Aorta (tissue), 5 donors: ENCODE data around the gene SPECC1L. TPM values are rescaled to one million over a fixed set of nuclear protein-coding genes. Genes with fewer than 3 reads are reported as not detected.

Experiments used
- ATAC-seq: fragments of 200-7000 bp; cut with Tn5 transposase; one replicate; pipeline ENCODE4 v1.9.1; 2022; ENCODE audit warnings: moderate library complexity; ENCODE audit not compliant: low FRiP score
- DNase-seq, 2 donors: peaks; one replicate each; pipeline ENCODE4 v3.0.0-alpha.2; 2020
- H3K27ac ChIP-seq, 2 donors: one replicate each; pipeline ENCODE4 v1.5.1; 2013; ENCODE audit warnings: low read length in 2 of 2, mild to moderate bottlenecking in 2 of 2, moderate library complexity in 2 of 2, control low read depth in 1 of 2, inconsistent platforms in 1 of 2, low read depth in 1 of 2
- H3K27me3 ChIP-seq, 2 donors: one replicate each; pipeline ENCODE4 v1.6.1; 2013; ENCODE audit warnings: control low read depth in 1 of 2, low read length in 1 of 2, mild to moderate bottlenecking in 1 of 2, moderate library complexity in 1 of 2; ENCODE audit not compliant: insufficient read depth in 2 of 2, control insufficient read depth in 1 of 2
- H3K36me3 ChIP-seq, 2 donors: one replicate each; pipeline ENCODE4 v1.6.1; 2013; ENCODE audit warnings: control low read depth in 1 of 2, low read length in 1 of 2, mild to moderate bottlenecking in 1 of 2; ENCODE audit not compliant: insufficient read depth in 2 of 2, control insufficient read depth in 1 of 2
- H3K4me1 ChIP-seq, 2 donors: one replicate each; pipeline ENCODE4 v1.6.1; 2013; ENCODE audit warnings: low read length in 2 of 2, control low read depth in 1 of 2, mild to moderate bottlenecking in 1 of 2, moderate library complexity in 1 of 2; ENCODE audit not compliant: insufficient read depth in 2 of 2, control insufficient read depth in 1 of 2
- H3K4me3 ChIP-seq, 2 donors: one replicate each; pipeline ENCODE4 v1.5.1; 2013; ENCODE audit warnings: low read length in 2 of 2, control low read depth in 1 of 2, mild to moderate bottlenecking in 1 of 2
- H3K9me3 ChIP-seq: one replicate; pipeline ENCODE4 v1.6.1; 2013; ENCODE audit warnings: mild to moderate bottlenecking, low read length; ENCODE audit not compliant: control insufficient read depth
- WGBS, 2 donors: extraction: QIAGEN DNeasy Blood & Tissue Kit; methylation state at CpG; one replicate each; pipeline ENCODE4 v1.1.7; 2013; 5-methylcytosine and 5-hydroxymethylcytosine counted together
- intact Hi-C, 2 donors: fragments of 100-400 bp; cut with DNase I; formaldehyde crosslinking; loops; one replicate each; pipeline versions ENCODE4 v1.14.2 to v1.15.0; 2022
- polyA plus RNA-seq, 2 donors: library from polyadenylated mRNA; stranded (reverse); fragments of 200-250 nt; gene quantifications; one replicate each; pipeline ENCODE4 v1.2.3, GENCODE V29; 2013
- total RNA-seq, 2 donors: library from RNA; stranded (reverse); fragmentation: NEBNext Ultra II Directional; extraction: Animal tissue kit (Norgen Biotek cat#: 25700); gene quantifications; one replicate each; pipeline ENCODE4 v1.2.1, GENCODE V29; 2021
- donor health status: healthy with polysubstance abuse.
- donor health status: Bipolar disorder and iron deficiency.
- donor health status: DM: no; HTN: no; CAD: no.
- donor health status: DM: no; HTN: no; CAD: no.
- donor health status: DM: yes; HTN: yes; CAD: no.

SPECC1L gene
- total and polyA plus RNA-seq, 4 donors: 15.0 to 92.0 (median 47.7) TPM

DNA sequence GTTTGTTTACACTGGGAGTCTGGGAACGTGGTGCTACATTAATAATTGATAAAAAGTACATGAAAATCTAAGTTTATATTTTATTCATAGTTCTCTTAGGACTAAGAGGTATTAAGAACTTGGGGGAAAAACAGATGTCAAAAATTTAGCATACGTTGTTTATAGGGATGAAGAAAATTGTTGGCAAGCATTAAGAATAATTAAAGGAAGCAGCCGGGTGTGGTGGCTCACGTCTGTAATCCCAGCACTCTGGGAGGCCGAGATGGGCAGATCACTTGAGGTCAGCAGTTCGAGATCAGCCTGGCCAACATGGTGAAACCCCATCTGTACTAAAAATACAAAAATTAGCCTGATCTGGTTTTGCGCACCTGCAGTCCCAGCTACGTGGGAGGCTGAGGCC is 96.1 kb downstream of the SPECC1L start:
- no peaks in the 10 kb centered on the region for H3K4me1 ChIP-seq

DNA sequence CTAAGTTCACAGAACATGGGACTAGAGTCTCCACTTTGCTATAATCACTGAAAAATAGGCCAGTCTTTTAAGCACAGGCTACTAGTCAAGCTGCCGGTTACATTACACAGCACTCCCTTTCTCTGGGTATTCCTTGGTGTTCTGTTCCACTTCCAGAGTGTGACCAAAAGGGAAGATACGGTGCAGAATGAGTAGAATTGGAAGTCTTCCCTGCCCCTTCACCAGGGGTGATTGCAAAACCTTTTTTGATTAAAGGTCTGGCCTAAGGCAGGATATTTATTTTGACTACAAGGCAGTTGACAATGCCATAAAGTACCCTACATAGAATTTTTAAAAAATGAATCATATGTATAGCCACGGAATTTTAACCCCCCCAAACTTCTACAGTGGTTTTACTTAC is 97.2 kb downstream of the SPECC1L start:
- intact Hi-C loops: no loop called here
- ATAC-seq (no peak), DNase-seq (no peak)
- peaks cover 3 to 5% of the 10 kb centered on the region in 2 donors for H3K36me3 ChIP-seq
- H3K27ac ChIP-seq: no peak overlapping the region
- H3K4me3 ChIP-seq: no peak overlapping the region
- H3K4me1 ChIP-seq: no peaks in the 10 kb centered on the region
- no peaks in the 10 kb centered on the region for H3K9me3 ChIP-seq
- no peaks in the 10 kb centered on the region for H3K27me3 ChIP-seq
- WGBS, 2 donors: 41 to 53% methylated on average over 3 of the region's 3 CpGs

More for the DNA sequence above, 96.1 kb downstream of the SPECC1L start:
- 78 to 79% methylated on average over 8 of the region's 8 CpGs for WGBS, 2 donors
- H3K4me3 ChIP-seq: no peak overlapping the region
- DNase-seq (no peak), ATAC-seq (no peak)
- peaks cover 3 to 10% of the 10 kb centered on the region in 2 donors for H3K36me3 ChIP-seq
- no peak overlapping the region for H3K27ac ChIP-seq
- no peaks in the 10 kb centered on the region for H3K27me3 ChIP-seq
- no peaks in the 10 kb centered on the region for H3K9me3 ChIP-seq
- intact Hi-C loops: no loop called here

GRCh38 chr22:24370401-24370800 is 99.8 kb downstream of the SPECC1L start:
- ATAC-seq (no peak), DNase-seq (no peak)
- no peak overlapping the region for H3K27ac ChIP-seq
- H3K4me3 ChIP-seq: no peak overlapping the region
- H3K4me1 ChIP-seq: no peaks in the 10 kb centered on the region
- H3K27me3 ChIP-seq: no peaks in the 10 kb centered on the region
- H3K9me3 ChIP-seq: no peaks in the 10 kb centered on the region
- 64 to 70% methylated on average over 2 of the region's 2 CpGs for WGBS, 2 donors
- intact Hi-C loops: no loop called here
- peaks cover 0 to under 1% of the 10 kb centered on the region in 2 donors for H3K36me3 ChIP-seq

DNA sequence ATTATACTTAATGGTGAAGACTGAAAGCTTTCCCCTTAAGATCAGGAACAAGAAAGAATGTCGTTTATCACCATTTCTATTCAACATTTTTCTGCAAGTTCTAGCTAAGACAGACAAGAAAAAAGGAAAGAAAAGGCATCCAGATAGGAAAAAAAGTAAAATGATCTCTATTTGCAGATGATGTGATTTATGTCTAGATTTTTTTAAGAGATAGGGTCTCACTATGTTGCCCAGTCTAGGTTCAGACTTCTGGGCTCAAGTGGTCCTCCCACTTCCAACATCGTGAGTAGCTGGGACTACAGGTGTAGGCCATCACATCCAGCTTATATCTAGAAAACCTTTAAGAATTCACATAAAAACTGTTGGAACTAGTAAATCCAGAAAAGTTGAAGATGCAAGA is 105.4 kb downstream of the SPECC1L start:
- Histone ChIP-seq H3K9me3 (no peaks in the 10 kb centered on the region), H3K27me3 (no peaks in the 10 kb centered on the region), H3K4me3 (no peak overlapping the region), H3K4me1 (no peaks in the 10 kb centered on the region), H3K27ac (no peak overlapping the region), H3K36me3 (no peaks in the 10 kb centered on the region)
- DNase-seq (no peak), ATAC-seq (no peak)
- 98% methylated on average over 2 of the region's 2 CpGs for WGBS, 2 donors
- intact Hi-C loops: no loop called here

GRCh38 chr22:24376586-24376985 is 106.0 kb downstream of the SPECC1L start:
- no peaks in the 10 kb centered on the region for H3K4me1 ChIP-seq
- H3K36me3 ChIP-seq: no peaks in the 10 kb centered on the region
- ATAC-seq (no peak), DNase-seq (no peak)
- no peak overlapping the region for H3K27ac ChIP-seq
- H3K9me3 ChIP-seq: no peaks in the 10 kb centered on the region
- no peaks in the 10 kb centered on the region for H3K27me3 ChIP-seq
- WGBS, 2 donors: 94 to 97% methylated on average over 3 of the region's 3 CpGs
- intact Hi-C loops: no loop called here
- no peak overlapping the region for H3K4me3 ChIP-seq

DNA sequence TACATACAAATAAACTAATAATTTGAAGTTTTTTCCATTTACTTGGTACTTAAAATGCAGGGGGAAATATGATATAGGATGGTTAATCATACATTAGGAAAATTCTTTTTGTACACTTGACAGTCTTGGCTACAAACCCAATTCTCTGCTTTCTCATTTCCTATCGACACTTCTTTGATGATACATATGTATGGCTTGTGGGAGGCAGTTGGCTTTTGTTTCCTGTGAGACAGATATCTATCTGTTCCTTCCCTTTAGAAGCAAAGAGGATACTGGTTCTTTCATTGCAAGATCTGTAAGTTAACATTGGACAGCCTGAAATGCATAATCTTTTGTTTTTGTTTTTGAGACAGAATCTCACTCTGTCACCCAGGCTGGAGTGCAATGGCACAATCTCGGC is 108.9 kb downstream of the SPECC1L start:
- no peaks in the 10 kb centered on the region for H3K27me3 ChIP-seq
- H3K4me3 ChIP-seq: no peak overlapping the region
- H3K9me3 ChIP-seq: no peaks in the 10 kb centered on the region
- intact Hi-C loops: no loop called here
- no peak for DNase-seq
- no peak overlapping the region for H3K27ac ChIP-seq
- 81 to 84% methylated on average over 2 of the region's 2 CpGs for WGBS, 2 donors
- no peak for ATAC-seq
- H3K36me3 ChIP-seq: no peaks in the 10 kb centered on the region
- no peaks in the 10 kb centered on the region for H3K4me1 ChIP-seq

GRCh38 chr22:24380220-24380904 is 109.7 kb downstream of the SPECC1L start:
- H3K27me3 ChIP-seq: no peaks in the 10 kb centered on the region
- ATAC-seq: no peak
- no peaks in the 10 kb centered on the region for H3K9me3 ChIP-seq
- DNase-seq: no peak
- WGBS, 2 donors: 85 to 89% methylated on average over 7 of the region's 7 CpGs
- no peaks in the 10 kb centered on the region for H3K36me3 ChIP-seq
- H3K4me3 ChIP-seq: no peak overlapping the region
- intact Hi-C loops: loop anchor here in 1 of 2 donors (10.0 kb wide), 1 partner anchor 46 kb away; no protein-coding TSS in a partner anchor
- H3K4me1 ChIP-seq: no peaks in the 10 kb centered on the region
- no peak overlapping the region for H3K27ac ChIP-seq

DNA sequence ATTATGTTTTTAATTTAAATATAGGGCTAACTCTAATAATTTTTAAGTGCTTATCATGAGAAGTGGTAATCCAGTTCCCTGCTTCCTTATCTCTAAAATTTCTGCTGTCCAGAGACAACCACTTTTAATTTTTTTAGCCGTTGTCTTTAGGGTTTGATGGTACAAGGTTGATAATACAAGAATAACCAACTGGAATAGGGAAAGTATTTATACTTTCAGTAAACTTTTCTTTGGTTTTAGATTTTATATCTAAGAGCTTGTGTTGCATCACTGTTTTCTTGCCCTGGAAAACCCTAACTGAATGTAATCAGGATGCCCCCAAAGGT is 110.2 kb downstream of the SPECC1L start:
- Histone ChIP-seq H3K27ac (no peak overlapping the region), H3K27me3 (no peaks in the 10 kb centered on the region), H3K4me1 (no peaks in the 10 kb centered on the region), H3K36me3 (no peaks in the 10 kb centered on the region), H3K4me3 (no peak overlapping the region), H3K9me3 (no peaks in the 10 kb centered on the region)
- WGBS, 2 donors: 86 to 90% methylated on average over 1 of the region's 1 CpG
- intact Hi-C loops: loop anchor here in 1 of 2 donors (10.0 kb wide), 1 partner anchor 46 kb away; no protein-coding TSS in a partner anchor
- DNase-seq (no peak), ATAC-seq (no peak)

GRCh38 chr22:24383061-24383460 is 112.4 kb downstream of the SPECC1L start:
- intact Hi-C loops: loop anchor here in 1 of 2 donors (10.0 kb wide), 1 partner anchor 48 kb away; no protein-coding TSS in a partner anchor
- no peak for ATAC-seq
- Histone ChIP-seq H3K4me3 (no peak overlapping the region), H3K9me3 (no peaks in the 10 kb centered on the region), H3K36me3 (no peaks in the 10 kb centered on the region), H3K27me3 (no peaks in the 10 kb centered on the region), H3K4me1 (no peaks in the 10 kb centered on the region), H3K27ac (no peak overlapping the region)
- 90 to 93% methylated on average over 2 of the region's 2 CpGs for WGBS, 2 donors
- no peak for DNase-seq
